HTERT RPE-1 (cell line): Measurements from ENCODE around the gene CRTC1.
"Not testable (repeated sequence)": the region's sequence is repeated elsewhere in the genome, so short reads cannot be mapped to it uniquely, and the experiment has no call there.

Source experiments
- in situ Hi-C: fragments of 300-500 bp; cut with MboI; formaldehyde crosslinking; loops from 4 replicates; pipeline ENCODE4 v1.14.3; 2020; ENCODE audit warnings: low sequenced_read_pairs

CRTC1 gene

DNA sequence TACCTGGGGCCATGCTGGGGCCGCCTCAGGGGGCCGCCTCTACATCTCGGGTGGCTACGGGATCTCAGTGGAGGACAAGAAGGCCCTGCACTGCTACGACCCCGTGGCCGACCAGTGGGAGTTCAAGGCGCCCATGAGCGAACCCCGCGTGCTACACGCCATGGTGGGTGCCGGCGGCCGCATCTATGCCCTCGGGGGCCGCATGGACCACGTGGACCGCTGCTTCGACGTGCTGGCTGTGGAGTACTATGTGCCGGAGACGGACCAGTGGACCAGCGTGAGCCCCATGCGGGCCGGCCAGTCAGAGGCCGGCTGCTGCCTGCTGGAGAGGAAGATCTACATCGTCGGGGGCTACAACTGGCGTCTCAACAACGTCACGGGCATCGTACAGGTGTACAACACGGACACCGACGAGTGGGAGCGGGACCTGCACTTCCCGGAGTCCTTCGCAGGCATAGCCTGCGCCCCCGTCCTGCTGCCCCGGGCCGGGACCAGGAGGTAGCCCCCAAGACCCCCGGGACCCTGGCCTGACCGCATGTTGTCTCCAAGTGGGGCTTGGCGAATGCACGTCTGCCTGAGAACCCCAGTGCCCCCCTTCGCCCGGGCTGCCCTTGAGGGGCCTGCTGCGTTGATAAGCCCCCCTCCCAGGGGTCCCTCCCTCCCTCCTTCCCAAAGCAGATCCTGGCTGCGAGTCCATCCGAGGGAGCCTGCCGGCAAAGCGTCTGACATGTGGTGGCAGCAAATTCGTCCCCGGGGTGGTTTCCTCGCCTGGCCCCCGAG, 14.5 kb upstream of the CRTC1 start:
- in situ Hi-C loops: no loop called here

DNA sequence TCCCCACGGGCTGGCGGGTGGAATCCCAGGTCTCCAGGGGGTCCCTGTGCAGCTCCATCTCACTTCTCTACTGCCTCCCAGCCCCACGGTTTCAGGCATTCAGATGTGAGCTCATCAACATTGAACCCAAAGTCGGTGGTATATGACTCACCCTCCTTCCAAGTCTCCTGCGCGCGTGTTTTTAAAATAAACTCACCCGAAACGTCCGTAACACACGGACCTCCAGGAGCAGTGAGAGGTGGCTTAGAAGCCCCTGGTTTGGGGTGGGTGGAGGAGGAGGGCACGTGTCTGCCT, 14.0 kb upstream of the CRTC1 start:
- in situ Hi-C loops: no loop called here

DNA sequence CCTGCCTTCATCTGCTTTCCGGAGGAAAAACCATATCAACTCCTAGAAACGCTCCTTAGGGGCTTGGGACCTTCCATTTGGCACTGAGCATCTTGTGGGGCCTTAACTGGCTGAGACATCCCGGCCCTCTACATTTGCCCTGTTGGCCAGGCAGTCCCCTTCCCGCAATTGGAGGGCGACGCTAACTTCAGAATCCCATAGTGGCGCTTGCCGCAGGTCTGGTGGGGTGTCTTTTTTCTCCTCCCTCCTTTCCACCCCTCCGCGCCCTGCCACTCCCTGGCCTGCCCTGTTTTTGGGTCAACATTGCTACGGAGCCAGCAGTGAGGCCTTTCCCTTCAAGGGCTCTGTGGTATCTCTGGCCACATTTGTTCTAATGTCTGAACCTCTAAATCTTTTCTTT, 13.6 kb upstream of the CRTC1 start:
- in situ Hi-C loops: no loop called here

DNA sequence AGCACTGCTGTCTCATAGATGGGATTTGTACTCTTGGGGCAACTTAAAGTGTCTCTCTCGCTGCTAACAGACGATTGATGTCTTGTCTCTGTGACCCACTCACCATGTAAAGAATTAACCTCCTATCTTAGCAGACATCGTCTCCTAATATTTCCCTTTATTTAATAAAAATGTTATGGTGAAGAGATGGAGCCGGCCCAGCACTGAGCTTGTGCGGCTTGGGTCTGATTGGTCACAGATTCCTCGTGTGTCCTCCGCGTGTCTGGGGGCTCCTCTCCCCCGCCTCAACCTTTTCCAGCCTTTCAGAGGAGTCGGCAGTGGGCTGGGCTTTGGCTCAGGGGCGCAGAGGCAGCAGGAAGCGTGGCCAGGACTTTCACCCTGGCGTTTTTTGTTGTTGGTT, 13.2 kb upstream of the CRTC1 start:
- in situ Hi-C loops: no loop called here

DNA sequence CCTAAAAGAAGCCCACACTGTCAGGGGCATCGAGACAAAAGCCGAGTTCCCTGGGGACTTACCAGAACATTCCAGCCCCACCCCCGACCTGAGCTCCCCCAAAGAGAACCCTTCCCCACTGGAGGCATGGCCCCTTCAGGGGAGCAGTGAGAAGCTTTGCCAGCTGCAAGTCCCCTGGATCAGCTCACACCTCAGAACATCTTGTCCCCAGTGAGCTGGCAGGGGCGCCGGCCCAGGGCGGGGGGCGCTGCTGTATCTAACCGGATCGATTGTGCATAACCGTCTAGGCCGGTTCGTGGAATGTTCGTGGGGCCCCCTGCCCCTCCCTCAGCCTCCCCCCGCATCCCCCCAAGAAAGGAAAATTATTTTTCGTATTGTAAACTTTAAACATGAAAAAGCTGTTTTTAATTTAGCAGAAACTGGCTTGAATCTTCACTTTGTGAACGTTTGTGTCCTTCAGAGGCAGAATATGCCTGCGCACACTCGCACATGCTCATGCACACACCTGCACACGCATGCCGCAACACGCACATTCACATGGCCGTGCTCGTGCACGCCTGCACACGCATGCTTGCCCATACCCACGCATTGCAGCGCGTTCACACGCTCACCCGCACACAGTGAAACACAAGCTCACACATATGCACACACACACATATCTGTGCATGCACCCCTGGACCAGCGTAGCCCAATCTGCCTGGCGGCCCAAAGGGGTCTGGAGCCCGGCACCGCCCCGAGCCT, 12.0 kb upstream of the CRTC1 start:
- in situ Hi-C loops: no loop called here

DNA sequence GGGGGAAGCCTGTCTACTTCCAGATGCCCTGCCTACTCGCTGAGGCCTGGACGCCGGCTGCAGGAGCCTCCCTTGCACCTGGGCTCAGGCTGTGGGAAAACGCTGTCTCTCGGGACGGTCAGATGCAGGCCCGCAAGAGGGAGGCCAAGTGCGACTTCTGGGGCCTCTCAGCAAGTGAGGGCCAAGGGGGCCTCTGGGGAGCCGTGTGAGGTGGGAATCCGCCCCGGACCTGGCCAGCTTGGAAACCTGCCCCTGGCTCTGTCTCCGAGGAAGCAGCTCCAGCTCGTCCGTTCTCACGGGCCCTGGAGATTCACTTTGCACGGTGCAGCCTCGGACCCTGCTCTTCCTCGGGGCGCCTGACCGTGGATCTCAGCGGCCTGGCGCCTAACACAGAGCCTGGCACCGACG, 11.4 kb upstream of the CRTC1 start:
- in situ Hi-C loops: no loop called here

DNA sequence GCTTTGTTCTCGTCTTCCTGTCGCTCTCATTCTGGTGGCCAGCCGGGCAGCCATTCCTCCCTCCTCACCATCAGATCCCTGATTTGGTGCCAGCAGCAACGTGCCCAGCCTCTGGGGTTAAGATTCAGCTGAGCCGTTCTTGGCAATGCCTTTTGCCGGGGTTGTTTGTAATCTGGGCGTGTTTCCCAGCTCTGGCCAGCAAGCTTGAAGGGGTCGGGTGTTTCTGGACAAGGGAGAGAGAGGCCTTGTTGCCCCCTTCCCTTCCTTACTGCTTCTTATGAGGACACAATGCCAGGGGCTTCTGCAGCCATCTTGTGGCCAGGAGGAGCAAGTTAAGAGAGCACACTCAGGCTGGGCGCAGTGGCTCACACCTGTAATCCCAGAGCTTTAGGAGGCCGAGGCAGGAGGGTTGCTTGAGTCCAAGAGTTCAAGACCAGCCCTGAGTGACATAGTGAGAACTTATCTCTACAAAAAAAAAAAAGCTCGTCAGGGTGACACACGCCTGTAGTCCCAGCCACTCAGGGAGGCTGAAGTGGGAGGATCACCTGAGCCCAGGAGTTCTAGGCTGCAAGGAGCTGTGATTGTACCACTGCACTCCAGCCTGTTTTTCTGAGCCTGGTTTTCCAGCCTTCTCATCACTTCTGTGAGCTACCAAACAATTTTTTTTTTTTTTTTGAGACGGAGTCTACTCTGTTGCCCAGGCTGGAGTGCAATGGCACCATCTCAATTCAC, 10.7 kb upstream of the CRTC1 start:
- in situ Hi-C loops: no loop called here

DNA sequence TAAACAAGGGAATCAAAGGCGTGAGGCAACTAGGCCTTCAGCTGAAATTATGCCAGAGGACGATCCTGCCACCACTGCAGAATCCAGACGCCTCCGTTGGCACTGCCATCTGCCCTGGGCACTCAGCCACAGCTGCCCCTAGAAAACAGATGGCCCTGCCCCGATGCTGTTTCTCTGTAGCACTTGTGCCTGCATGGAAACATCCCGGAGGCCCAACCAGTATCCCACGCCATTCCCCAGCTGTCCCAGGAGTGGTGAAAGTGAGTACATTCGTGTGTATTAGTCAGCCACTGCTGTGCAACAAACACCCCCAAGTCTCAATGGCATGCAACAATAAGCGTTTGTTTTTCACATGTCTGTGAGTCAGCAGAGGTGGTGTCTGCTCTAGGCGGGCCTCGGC, 8.9 kb upstream of the CRTC1 start:
- in situ Hi-C loops: no loop called here

DNA sequence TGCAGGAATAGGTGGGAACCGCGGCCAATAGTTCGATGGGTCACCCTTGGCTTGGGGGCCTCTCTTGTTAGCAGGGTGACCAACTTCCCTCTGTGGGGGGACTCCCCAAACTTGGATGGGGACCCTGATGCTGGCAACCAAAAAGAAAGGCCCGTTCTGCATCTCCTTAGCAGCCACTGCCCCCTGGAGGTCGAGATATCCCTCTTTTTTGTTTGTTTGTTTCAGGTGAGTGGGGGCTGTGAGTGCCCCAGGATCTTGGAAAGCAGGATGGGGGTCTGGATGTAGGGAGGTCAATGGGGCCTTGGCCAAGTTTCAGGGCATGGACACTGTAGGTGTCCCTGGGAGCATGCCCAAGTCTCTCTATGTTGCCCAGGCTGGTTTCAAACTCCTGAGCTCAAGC, 7.7 kb upstream of the CRTC1 start:
- in situ Hi-C loops: no loop called here

DNA sequence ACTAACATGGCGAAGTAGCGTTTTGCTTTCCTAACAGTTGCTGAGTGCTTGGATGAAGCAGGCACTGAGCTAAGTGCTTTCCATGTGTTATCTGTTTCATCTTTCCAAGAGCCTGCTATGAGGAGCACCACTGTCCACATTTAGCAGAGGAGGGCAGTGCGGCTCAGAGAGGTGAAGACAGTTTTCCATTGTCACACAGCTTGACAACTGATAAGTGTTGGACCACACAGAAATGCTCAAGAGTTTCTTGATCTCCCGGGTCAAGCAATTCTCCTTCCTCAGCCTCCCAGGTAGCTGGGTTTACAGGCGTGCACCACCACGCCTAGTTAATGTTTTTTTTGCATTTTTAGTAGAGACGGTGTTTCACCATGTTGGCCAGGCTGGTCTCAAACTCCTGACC, 6.8 kb upstream of the CRTC1 start:
- in situ Hi-C loops: no loop called here

DNA sequence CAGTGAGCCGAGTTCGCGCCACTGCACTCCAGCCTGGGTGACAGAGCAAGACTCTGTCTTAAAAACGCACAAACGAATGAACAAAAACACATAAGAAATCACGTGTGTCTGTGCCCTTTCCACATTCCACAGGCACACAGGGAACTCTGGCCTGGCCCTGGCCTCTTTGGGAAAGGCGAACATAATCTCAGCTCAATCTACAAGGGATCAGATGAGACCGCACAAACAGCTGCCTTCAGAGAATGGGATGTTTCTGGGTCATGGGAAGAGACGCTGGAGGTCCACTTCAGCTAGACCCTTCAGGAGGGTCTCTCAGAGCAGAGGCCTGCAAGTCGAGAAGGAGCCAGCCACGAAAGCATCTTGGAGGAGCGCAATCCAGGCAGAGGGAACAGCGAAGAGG, 6.3 kb upstream of the CRTC1 start:
- in situ Hi-C loops: no loop called here

DNA sequence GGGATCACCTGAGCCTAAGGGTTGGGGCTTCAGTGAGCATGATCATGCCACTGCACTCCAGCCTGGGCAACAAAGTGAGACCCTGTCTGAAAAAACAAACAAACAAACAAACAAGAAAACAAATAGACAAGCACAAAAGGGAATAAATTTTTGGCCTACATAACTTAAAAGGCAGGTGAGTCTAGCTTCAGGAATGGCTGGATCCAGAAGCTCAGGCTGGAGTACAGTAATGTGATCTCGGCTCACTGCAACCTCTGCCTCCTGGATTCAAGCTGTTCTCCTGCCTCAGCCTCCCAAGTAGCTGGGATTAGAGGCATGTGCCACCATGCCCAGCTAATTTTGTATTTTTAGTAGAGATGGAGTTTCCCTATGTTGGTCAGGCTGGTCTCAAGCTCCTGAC, 3.3 kb upstream of the CRTC1 start:
- in situ Hi-C loops: not testable (repeated sequence)

DNA sequence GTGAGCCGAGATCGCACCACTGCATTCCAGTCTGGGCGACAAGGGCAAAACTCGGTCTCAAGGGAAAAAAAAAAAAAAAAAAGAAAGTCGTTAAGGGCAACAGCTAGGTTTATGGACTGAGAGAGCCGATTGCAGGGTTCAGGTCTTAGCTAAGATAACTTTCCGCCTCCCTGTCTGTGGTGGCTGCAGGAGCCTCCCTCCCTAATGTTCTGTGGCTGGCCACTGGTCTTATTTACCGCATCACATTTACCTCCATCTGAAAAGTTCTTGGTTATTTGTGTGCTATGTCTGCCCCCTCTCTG, 722 bp upstream of the CRTC1 start:
- in situ Hi-C loops: no loop called here

DNA sequence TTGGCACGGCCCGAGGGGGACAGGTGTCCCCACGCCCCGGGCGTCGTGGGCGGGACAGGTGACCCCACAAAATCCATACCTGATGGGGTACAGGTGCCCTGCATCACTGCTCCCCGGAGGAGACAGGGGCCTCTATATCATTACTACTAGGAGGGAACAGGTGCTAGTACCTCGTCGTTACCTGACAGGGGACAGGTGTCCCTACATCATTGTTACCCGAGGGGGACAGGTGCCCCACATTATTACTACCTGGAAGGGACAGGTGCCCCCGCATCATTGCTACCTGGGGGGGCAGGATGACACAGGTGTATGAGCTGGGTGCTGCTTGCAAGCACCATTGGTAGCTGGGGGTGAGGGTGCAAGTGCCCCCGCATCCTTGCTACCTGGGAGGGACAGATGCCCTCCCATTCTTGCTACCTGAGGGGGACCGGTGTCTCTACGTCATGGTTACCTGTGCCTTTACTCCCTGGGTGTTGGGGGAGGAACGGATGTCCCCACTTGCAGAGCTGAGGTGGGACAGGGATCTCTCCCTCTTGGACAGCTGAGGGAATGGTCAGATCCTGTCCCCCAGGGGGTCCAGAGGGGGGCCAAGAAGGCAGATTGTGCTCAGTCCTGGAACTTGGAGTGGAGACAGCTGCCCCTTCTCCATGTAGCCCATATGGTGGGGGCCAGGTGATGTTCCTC, 620 bp downstream of the CRTC1 start:
- in situ Hi-C loops: no loop called here

DNA sequence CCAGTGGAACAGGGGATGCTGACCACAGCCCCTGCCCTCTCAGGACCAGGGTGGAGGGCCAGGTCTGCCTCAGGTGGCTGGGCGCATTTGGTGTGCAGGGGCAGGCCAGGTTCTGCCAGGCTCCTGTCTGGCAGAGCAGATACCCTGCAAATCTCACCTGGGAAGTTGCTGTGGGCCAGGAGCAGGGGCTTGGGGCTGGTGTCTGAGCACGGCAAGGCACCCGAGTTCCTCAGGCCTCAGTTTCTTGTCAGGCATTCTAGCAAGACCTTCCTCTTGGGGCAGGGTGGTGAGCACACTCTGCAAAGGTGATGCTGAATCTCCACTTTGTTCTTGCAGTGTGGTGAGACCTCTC, 1.1 kb downstream of the CRTC1 start:
- in situ Hi-C loops: no loop called here

DNA sequence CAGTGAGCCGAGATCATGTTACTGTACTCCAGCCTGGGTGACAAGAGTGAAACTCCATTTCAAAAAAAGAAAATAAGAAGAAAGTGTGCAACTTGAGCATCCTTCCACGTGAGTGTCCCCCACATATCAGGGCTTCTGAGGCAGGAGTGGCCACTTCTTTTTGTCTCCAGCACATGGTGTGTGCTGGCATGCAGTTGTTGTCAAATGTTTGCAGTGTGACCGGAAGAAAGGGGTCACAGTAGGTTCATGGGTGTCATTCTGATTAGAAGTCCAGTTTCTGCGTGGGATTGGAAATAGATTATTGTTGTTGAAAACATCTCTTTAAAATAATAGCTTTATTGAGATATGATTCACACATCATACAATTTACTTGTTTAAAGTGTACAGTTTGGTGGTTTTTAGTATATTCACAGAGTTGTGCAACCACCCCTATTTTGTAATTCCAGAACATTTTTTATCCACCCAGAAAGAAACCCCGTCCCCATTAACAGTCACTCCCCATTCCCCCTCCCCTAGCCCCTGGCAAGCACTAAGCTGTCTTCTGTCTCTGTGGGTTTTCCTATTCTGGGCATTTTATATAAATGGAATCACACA, 2.2 kb downstream of the CRTC1 start:
- in situ Hi-C loops: no loop called here

DNA sequence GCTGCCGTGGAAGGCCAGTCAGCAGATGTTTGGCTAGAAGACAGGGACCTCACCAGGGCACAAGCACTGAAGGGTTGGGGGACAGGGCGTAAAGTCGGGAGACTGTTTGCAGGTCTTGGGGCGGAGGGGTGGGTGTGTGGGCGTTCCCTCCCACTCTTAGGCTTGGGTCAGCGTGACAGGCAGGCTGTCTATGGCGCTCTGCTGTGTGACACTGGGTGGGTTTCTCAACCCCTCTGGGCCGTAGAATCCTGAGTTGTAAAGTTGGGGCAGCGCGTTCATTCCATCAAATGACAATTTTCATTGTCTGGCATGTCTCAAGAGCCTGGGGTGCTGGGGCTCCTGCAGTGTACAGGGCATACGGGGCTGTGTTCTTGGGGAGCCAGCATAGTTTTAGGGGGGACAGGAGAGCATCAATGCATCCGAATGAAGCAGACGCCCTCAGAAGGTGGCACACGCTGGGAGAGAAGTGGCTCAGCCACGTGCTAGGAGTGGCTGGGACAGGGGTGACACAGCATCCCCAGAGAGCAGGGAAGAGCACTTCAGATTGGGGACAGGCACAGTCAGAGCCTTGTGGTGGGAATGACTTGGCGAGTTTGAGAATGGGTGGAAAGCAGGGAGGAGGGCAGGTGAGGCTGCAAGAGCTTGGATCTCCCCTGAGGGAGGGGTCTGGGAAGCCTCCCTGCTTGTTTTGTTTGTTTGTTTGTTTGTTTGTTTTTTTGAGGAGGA, 4.4 kb downstream of the CRTC1 start:
- in situ Hi-C loops: no loop called here

DNA sequence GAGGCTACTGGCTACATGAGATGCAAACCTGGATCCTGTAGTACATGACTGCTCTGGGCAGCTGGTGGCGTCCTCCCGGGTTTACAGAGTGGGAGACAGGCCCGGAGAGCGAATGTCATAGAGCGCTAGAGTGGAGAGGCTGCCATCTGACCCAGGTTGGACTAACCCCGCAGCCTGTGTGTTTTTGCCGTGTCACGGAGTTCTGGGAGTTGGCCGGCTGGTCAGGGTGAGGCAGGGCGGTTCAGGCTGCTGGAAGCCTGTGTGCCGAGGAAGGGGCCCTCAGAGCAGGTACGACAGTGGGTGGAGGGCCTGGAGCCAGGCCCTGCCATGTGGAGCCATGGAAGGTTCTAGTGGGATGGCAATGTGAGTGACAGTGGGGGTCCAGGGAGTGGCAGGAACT, 12.5 kb downstream of the CRTC1 start:
- in situ Hi-C loops: no loop called here

DNA sequence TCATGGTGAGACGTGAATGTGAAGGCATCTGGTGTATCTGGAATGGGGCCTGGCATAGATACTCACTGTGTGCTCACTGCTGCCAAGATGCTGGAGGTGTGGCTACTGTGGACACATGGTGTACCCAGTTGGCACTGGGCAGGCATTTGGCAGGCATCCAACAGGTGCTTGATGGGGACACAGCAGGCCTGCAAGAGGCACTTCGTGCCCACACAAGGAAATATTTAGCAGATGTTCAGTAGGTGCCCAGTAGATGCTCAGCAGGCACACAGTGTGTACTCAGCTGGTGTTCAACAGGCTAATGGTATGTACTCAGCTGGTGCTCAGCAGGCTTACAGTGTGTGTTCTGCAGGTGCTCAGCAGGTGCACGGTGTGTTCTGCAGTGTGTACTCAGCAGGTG, 14.2 kb downstream of the CRTC1 start:
- in situ Hi-C loops: no loop called here

DNA sequence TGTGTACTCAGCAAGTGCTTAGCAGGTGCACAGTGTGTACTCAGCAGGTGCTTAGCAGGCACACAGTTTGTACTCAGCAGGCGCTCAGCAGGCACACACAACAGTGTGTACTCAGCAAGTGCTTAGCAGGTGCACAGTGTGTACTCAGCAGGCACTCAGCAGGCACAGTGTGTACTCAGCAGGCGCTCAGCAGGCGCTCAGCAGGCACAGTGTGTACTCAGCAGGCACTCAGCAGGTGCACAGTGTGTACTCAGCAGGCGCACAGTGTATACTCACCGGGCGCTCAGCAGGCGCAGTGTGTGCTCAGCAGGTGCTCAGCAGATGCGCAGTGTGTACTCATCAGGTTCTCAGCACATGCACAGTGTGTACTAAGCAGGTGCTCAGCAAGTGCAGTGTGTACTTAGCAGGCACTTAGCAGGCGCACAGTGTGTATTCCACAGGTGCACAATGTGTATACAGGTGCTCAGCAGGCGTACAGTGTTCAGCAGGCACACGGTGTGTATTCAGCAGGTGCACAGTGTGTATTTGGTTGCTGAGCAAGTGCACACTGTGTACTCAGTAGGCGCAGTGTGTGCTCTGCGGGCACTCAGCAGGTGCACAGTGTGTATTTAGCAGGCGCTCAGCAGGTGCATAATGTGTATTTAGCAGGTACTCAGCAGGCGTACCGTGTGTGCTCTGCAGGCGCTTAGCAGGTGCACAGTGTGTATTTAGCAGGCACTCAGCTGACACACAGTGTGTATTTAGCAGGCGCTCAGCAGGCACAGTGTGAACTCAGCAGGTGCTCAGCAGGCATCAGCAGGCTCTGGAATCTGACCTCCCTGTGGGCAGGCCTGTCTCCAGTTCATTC, 15.1 kb downstream of the CRTC1 start:
- in situ Hi-C loops: no loop called here
